Measurements from ENCODE around the gene HDDC2. TPM values are rescaled to one million over a fixed set of nuclear protein-coding genes. Genes with fewer than 3 reads are reported as not detected.

The HDDC2 gene
- total and polyA plus RNA-seq, 12 donors: 94.2 to 166 (median 125) TPM

DNA sequence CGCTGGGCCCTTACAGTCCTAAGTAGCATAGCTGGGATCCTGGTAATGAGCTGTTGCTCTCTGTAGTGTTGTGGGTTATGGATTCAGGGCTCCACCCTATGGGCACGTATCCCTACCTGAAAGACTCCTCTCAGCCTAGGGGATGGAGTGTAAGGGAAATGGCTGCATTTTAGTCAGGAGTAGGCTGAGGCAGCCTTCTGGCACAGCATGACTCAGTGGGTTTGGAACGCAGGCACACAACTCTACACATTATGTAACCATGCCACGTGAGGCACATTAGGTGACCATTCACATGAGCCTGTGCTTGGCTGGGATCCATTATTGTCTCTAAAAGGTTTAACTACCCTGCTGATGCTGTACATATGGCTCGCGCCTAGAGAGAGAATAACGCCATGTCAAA, 27.8 kb downstream of the HDDC2 start:
- Histone ChIP-seq H3K27me3 (no peaks in the 10 kb centered on the region), H3K4me3 (no peak overlapping the region), H3K27ac (peak overlapping the region in 3 of 5 donors; percentile 29 to 89 (median 64)), H3K36me3 (replicated peaks in 1 of 2) (peaks cover 0 to 22% of the 10 kb centered on the region in 2 donors), H3K4me1 (replicated peaks in 1 of 2) (peaks cover 0 to 6% of the 10 kb centered on the region in 2 donors), H3K9me3 (replicated peaks in 1 of 3) (no peaks in the 10 kb centered on the region)
- peak; percentile 59 to 90 (median 83) for DNase-seq
- TF ChIP-seq, protein P1, sequence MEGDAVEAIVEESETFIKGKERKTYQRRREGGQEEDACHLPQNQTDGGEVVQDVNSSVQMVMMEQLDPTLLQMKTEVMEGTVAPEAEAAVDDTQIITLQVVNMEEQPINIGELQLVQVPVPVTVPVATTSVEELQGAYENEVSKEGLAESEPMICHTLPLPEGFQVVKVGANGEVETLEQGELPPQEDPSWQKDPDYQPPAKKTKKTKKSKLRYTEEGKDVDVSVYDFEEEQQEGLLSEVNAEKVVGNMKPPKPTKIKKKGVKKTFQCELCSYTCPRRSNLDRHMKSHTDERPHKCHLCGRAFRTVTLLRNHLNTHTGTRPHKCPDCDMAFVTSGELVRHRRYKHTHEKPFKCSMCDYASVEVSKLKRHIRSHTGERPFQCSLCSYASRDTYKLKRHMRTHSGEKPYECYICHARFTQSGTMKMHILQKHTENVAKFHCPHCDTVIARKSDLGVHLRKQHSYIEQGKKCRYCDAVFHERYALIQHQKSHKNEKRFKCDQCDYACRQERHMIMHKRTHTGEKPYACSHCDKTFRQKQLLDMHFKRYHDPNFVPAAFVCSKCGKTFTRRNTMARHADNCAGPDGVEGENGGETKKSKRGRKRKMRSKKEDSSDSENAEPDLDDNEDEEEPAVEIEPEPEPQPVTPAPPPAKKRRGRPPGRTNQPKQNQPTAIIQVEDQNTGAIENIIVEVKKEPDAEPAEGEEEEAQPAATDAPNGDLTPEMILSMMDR (IDR thresholded peaks at IDR 0.05): no peak
- no peak for TF ChIP-seq POLR2A (IDR thresholded peaks at IDR 0.05)
- intact Hi-C loops (cut with DNase I): no loop called here
- 81 to 85% (median 83%) methylated on average over 5 to 7 of the region's 7 CpGs for WGBS, 4 donors

DNA sequence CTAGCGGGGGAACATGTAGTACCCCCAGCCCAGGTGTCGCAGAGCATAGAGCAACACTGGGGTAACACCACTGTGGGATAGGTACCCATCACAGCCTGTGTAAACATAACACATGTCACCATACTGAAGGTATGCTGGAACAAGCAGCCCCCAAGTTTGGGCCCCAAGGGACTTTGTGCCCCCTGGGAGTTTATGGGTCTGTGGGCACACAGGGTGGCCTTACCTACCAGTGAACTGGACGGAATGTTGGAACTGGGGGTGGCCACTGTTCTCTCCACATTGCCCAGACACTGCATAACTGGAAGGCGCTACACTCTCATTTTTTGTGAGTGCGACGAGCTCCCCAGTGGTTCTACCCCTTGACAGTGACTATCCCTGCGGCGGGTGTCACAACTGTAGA, 28.5 kb downstream of the HDDC2 start:
- Histone ChIP-seq H3K27me3 (no peaks in the 10 kb centered on the region), H3K27ac (peak overlapping the region in 2 of 5 donors; percentile 64 to 89), H3K4me3 (no peak overlapping the region), H3K9me3 (replicated peaks in 1 of 3) (no peaks in the 10 kb centered on the region), H3K36me3 (replicated peaks in 1 of 2) (peaks cover 0 to 22% of the 10 kb centered on the region in 2 donors), H3K4me1 (replicated peaks in 1 of 2) (peaks cover 0 to 4% of the 10 kb centered on the region in 2 donors)
- intact Hi-C loops (cut with DNase I): no loop called here
- 97 to 100% (median 98%) methylated on average over 6 to 8 of the region's 8 CpGs for WGBS, 4 donors
- no peak for DNase-seq
- no peak for TF ChIP-seq POLR2A (IDR thresholded peaks at IDR 0.05)
- TF ChIP-seq, protein P1 (IDR thresholded peaks at IDR 0.05): no peak

DNA sequence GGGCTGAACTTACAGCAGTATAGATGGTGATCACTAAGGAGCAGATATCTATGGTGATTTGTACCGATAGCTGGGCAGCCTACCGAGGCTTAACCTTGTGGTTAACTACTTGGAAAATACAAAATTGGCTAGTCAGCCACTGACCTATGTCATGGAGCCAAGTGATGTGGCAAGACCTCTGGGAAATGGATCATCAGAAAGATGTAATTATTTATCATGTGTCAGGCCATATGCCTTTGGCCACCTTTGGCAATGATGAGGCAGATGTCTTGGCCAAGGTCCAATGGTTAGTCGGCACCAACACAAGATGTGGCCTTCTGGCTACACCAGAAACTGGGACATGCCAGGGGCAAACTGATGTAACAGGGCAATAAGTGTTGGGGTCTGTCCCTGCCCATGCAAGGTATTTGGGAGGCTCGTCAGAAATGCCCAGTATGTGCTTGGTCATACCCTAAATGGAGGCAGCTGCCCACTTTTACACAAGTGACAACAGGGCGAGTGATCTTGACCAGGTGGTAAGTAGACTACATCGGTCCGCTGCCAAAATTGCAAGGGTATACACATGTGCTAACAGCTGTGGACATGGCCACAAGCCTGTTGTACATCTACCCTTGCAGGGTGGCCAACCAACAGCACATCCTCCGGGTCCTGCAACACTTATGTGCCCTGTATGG, 30.1 kb downstream of the HDDC2 start:
- Histone ChIP-seq H3K4me3 (no peak overlapping the region), H3K4me1 (replicated peaks in 1 of 2) (peaks cover 0 to 3% of the 10 kb centered on the region in 2 donors), H3K36me3 (replicated peaks in 1 of 2) (peaks cover 0 to 14% of the 10 kb centered on the region in 2 donors), H3K9me3 (replicated peaks in 1 of 3) (no peaks in the 10 kb centered on the region), H3K27me3 (no peaks in the 10 kb centered on the region), H3K27ac (peak overlapping the region in 1 of 5 donors; percentile 42)
- WGBS, 4 donors: 82 to 86% (median 84%) methylated on average over 7 to 8 of the region's 8 CpGs
- peak in 3 of 7 donors; percentile 26 to 46 (median 45) for DNase-seq
- no peak for TF ChIP-seq POLR2A (IDR thresholded peaks at IDR 0.05)
- TF ChIP-seq, protein P1 (IDR thresholded peaks at IDR 0.05): no peak
- intact Hi-C loops (cut with DNase I): no loop called here

DNA sequence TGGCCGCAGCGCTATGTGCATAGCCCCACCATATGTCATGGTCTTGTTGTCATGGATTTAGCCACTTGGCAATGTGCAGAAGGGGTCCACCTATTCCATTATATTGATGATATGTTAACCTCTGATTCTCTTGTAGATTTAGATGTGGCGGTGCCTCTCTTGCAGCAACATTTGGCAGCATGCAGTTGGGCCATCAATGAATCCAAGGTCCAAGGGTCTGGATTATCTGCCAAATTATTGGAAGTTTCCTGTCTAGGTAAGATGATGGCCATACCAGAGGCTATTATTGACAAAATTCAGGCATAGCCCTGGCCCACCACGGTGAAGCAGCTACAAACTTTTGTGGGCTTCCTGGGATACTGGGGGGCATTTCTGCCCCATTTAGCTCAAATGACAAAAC, 31.4 kb downstream of the HDDC2 start:
- Histone ChIP-seq H3K27me3 (no peaks in the 10 kb centered on the region), H3K27ac (no peak overlapping the region), H3K4me3 (no peak overlapping the region), H3K36me3 (replicated peaks in 1 of 2) (peaks cover 0 to 14% of the 10 kb centered on the region in 2 donors), H3K9me3 (replicated peaks in 1 of 3) (no peaks in the 10 kb centered on the region), H3K4me1 (replicated peaks in 1 of 2) (peaks cover 0 to 3% of the 10 kb centered on the region in 2 donors)
- TF ChIP-seq, protein P1 (IDR thresholded peaks at IDR 0.05): no peak
- no peak for TF ChIP-seq POLR2A (IDR thresholded peaks at IDR 0.05)
- intact Hi-C loops (cut with DNase I): no loop called here
- DNase-seq: no peak
- WGBS, 4 donors: 92 to 100% (median 96%) methylated on average over 4 of the region's 4 CpGs

All from adrenal gland (tissue), 12 donors.